Measurements from ENCODE around the gene GIGYF2.
"Not testable (repeated sequence)": the region's sequence is repeated elsewhere in the genome, so short reads cannot be mapped to it uniquely, and the experiment has no call there.

GIGYF2 gene

GRCh38 chr2:232697059-232697806 lies at the start of gene GIGYF2:
TSS of gene GIGYF2 (plus strand) at chr2:232697331. CDS start at chr2:232735198, 37,867 bp downstream.
- DNase-seq (ENCODE audit: low read depth in 2 of 2): peak; percentile 92 to 97

- no peak for DNase-seq (ENCODE audit: low read depth in 2 of 2)
These were observed 48.1 kb upstream of the GIGYF2 start for GRCh38 chr2:232649033-232649432.

GRCh38 chr2:232652505-232652851 lies 44.7 kb upstream of the GIGYF2 start:
- DNase-seq (ENCODE audit: low read depth in 2 of 2): no peak

- no peak for DNase-seq (ENCODE audit: low read depth in 2 of 2)
These were observed 43.7 kb upstream of the GIGYF2 start for GRCh38 chr2:232653441-232653840.

- DNase-seq (ENCODE audit: low read depth in 2 of 2): no peak
These were observed 41.7 kb upstream of the GIGYF2 start for GRCh38 chr2:232655392-232655791.

GRCh38 chr2:232658217-232658785 lies 38.8 kb upstream of the GIGYF2 start:
- no peak for DNase-seq (ENCODE audit: low read depth in 2 of 2)

- no peak for DNase-seq (ENCODE audit: low read depth in 2 of 2)
These were observed 37.8 kb upstream of the GIGYF2 start for GRCh38 chr2:232659359-232659758.

- no peak for DNase-seq (ENCODE audit: low read depth in 2 of 2)
These were observed 34.5 kb upstream of the GIGYF2 start for GRCh38 chr2:232662486-232663260.

- no peak for DNase-seq (ENCODE audit: low read depth in 2 of 2)
These were observed 30.9 kb upstream of the GIGYF2 start for GRCh38 chr2:232666051-232666805.

GRCh38 chr2:232667989-232668583 lies 29.0 kb upstream of the GIGYF2 start:
- no peak for DNase-seq (ENCODE audit: low read depth in 2 of 2)

- no peak for DNase-seq (ENCODE audit: low read depth in 2 of 2)
These were observed 28.2 kb upstream of the GIGYF2 start for GRCh38 chr2:232668805-232669444.

GRCh38 chr2:232672588-232672987 lies 24.5 kb upstream of the GIGYF2 start:
- no peak for DNase-seq (ENCODE audit: low read depth in 2 of 2)

GRCh38 chr2:232674491-232674890 lies 22.6 kb upstream of the GIGYF2 start:
- no peak for DNase-seq (ENCODE audit: low read depth in 2 of 2)

- no peak for DNase-seq (ENCODE audit: low read depth in 2 of 2)
These were observed 21.8 kb upstream of the GIGYF2 start for GRCh38 chr2:232675381-232675780.

- DNase-seq (ENCODE audit: low read depth in 2 of 2): no peak
These were observed 17.1 kb upstream of the GIGYF2 start for GRCh38 chr2:232680006-232680405.

- no peak for DNase-seq (ENCODE audit: low read depth in 2 of 2)
These were observed 15.6 kb upstream of the GIGYF2 start for GRCh38 chr2:232681527-232681926.

GRCh38 chr2:232683368-232683767 lies 13.8 kb upstream of the GIGYF2 start:
- no peak for DNase-seq (ENCODE audit: low read depth in 2 of 2)

GRCh38 chr2:232685391-232685790 lies 11.7 kb upstream of the GIGYF2 start:
- DNase-seq (ENCODE audit: low read depth in 2 of 2): not testable (repeated sequence)

GRCh38 chr2:232687382-232688160 lies 9.6 kb upstream of the GIGYF2 start:
- no peak for DNase-seq (ENCODE audit: low read depth in 2 of 2)

- no peak for DNase-seq (ENCODE audit: low read depth in 2 of 2)
These were observed 8.9 kb upstream of the GIGYF2 start for GRCh38 chr2:232688201-232688600.

Measured in stimulated activated CD4-positive, alpha-beta T cell treated with anti-CD3 and anti-CD28 coated beads, Interleukin-1b, Interleukin-23, amount 100 ng/mL, for 4 hours (primary cell).